H1 (cell line): Measurements from ENCODE around the gene COL5A1. TPM values are rescaled to one million over a fixed set of nuclear protein-coding genes. Genes with fewer than 3 reads are reported as not detected.

Source experiments
- FOSL1 ChIP-seq: IDR thresholded peaks from 2 replicates; pipeline ENCODE4 v1.6.1; 2011; ENCODE audit warnings: mild to moderate bottlenecking, low read depth, low read length, moderate library complexity; ENCODE audit not compliant: insufficient read depth
- GTF2F1 ChIP-seq: IDR thresholded peaks from 2 replicates; pipeline ENCODE4 v1.6.1; 2012; ENCODE audit warnings: low read depth, low read length, improper control_type of control experiment, borderline replicate concordance
- polyA plus RNA-seq, 7 experiments: library from polyadenylated mRNA; depleted of rRNA in 3 of 7; stranded (reverse) in 5 of 7; unstranded in 2 of 7; fragments of >200 nt in 5 of 7; fragments of 200-250 nt in 2 of 7; gene quantifications; 1 replicate in 5 of 7; 2 replicates in 1 of 7; 4 replicates in 1 of 7; pipeline versions ENCODE4 v1.2.1 to v1.2.3, GENCODE V29; 2011 to 2013; ENCODE audit warnings: missing spikeins in 2 of 7, mixed read lengths in 2 of 7
- total RNA-seq: library from RNA; stranded (reverse); fragmentation: NEBNext Ultra II Directional; extraction: Animal tissue kit (Norgen Biotek cat#: 25700); gene quantifications from 2 replicates; pipeline ENCODE4 v1.2.1, GENCODE V29; 2021

The COL5A1 gene
- total and polyA plus RNA-seq, 2 of the 8 experiments (the other 6 are each of a cell fraction or from before 2014, with no cell fraction given), result 3.8 to 12.0 TPM

DNA sequence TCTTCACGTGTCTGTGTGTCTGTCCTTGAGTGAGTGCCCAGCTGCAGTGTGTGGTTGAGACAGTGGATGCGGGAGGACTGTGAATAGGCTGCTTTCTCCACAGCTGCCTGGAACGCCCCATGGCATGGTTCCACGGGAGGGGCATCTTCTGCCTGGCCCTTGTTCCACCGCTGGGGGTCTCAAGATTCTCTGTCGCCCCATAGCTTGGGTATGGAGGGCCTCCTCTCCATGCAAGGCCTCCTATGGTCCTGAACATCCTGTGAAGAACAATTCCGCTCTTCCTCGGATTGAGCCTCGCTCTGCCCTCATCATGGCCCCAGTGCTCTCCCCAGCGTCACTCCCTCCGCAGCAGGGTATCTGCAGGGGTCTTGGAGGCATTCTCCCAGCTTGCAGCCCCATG, 36.1 kb downstream of the COL5A1 start (continued):
- TF ChIP-seq GTF2F1 (no peak), FOSL1 (no peak)
